Vagina (tissue), 2 donors: Measurements from ENCODE around the gene PTPRG. TPM values are rescaled to one million over a fixed set of nuclear protein-coding genes. Genes with fewer than 3 reads are reported as not detected.

ENCODE experiments used
- DNase-seq, 2 donors: peaks; one replicate each; pipeline ENCODE4 v3.0.0-alpha.2; 2017; ENCODE audit errors: extremely low spot score in 2 of 2
- H3K27ac ChIP-seq: fragments of 200-600 bp; sonication (generic); one replicate; pipeline ENCODE4 v1.5.1; 2019
- H3K27me3 ChIP-seq: fragments of 200-600 bp; sonication (generic); one replicate; pipeline ENCODE4 v1.5.1; 2019
- H3K36me3 ChIP-seq, 2 donors: fragments of 200-600 bp; sonication (generic); one replicate each; pipeline ENCODE4 v1.5.1; 2017 to 2019
- H3K4me1 ChIP-seq: fragments of 200-600 bp; sonication (generic); one replicate; pipeline ENCODE4 v1.5.1; 2019
- H3K4me3 ChIP-seq, 2 donors: fragments of 200-600 bp; sonication (generic); 1 replicate in 1 of 2; 2 replicates in 1 of 2; pipeline ENCODE4 v1.5.1; 2016 to 2019
- H3K9me3 ChIP-seq: fragments of 200-600 bp; sonication (generic); one replicate; pipeline ENCODE4 v1.5.1; 2019
- CTCF ChIP-seq, 3 experiments: fragments of 450-650 bp in 2 of 3; fragments of 200-600 bp in 1 of 3; sonication (generic) in 1 of 3; IDR thresholded peaks; one replicate each; pipeline ENCODE4 v1.5.1; 2017 to 2019; ENCODE audit warnings: antibody characterized with exemption in 3 of 3, mild to moderate bottlenecking in 2 of 3, moderate library complexity in 2 of 3
- POLR2A ChIP-seq, 2 donors: fragments of 450-650 bp; IDR thresholded peaks; one replicate each; pipeline ENCODE4 v1.6.1; 2017; ENCODE audit warnings: antibody characterized with exemption in 2 of 2, mild to moderate bottlenecking in 2 of 2, moderate library complexity in 2 of 2
- POLR2AphosphoS5 ChIP-seq, 2 donors: sonication (generic); formaldehyde crosslinking; IDR thresholded peaks; one replicate each; pipeline ENCODE4 v1.9.0; 2017; ENCODE audit warnings: antibody characterized with exemption in 2 of 2, mild to moderate bottlenecking in 2 of 2, low read depth in 1 of 2; ENCODE audit not compliant: insufficient read depth in 1 of 2
- intact Hi-C: fragments of 100-400 bp; cut with DNase I; formaldehyde crosslinking; loops from one replicate; pipeline ENCODE4 v1.15.1; 2023
- total RNA-seq: library from RNA; depleted of rRNA; stranded (reverse); fragments of >200 nt; gene quantifications from one replicate; pipeline ENCODE4 v1.2.3, GENCODE V29; 2016

Gene PTPRG
- total RNA-seq, 1 donor from 2014 or later: 47.6 TPM

GRCh38 chr3:62044874-62045411 is 483.6 kb downstream of the PTPRG start:
- Histone ChIP-seq H3K36me3 (no peaks in the 10 kb centered on the region), H3K4me3 (no peak overlapping the region), H3K27me3 (no peaks in the 10 kb centered on the region), H3K4me1 (no peaks in the 10 kb centered on the region), H3K9me3 (no peaks in the 10 kb centered on the region), H3K27ac (no peak overlapping the region)
- intact Hi-C loops: no loop called here
- DNase-seq: no peak
- TF ChIP-seq POLR2AphosphoS5 (IDR thresholded peaks at IDR 0.05; ENCODE audit: insufficient read depth in 1 of 2, low read depth in 1 of 2) (no peak), POLR2A (IDR thresholded peaks at IDR 0.05) (no peak), CTCF (IDR thresholded peaks at IDR 0.05) (no peak)

DNA sequence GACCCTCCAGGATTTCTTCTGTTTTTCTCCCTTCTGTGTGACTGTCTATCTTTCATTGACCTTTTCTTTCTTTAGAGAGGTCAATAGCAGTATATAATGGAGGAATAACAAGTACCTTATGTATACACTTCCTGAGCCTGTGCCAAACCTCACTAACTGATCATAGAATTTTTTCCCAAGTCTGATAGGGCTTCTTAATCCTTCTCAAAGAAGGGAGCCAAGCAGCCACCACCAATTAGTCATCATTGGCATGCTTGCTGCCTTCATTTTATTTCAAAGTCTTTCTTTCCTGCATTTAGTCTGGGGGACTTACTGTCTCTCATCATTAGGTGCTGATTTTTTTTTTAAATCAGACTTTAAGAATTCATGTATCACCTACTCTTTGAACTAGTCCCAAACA is 485.0 kb downstream of the PTPRG start:
- Histone ChIP-seq H3K4me1 (no peaks in the 10 kb centered on the region), H3K27ac (no peak overlapping the region), H3K9me3 (no peaks in the 10 kb centered on the region), H3K27me3 (no peaks in the 10 kb centered on the region), H3K4me3 (no peak overlapping the region), H3K36me3 (no peaks in the 10 kb centered on the region)
- TF ChIP-seq CTCF (IDR thresholded peaks at IDR 0.05): no peak
- TF ChIP-seq POLR2A (IDR thresholded peaks at IDR 0.05): no peak
- no peak for TF ChIP-seq POLR2AphosphoS5 (IDR thresholded peaks at IDR 0.05; ENCODE audit: insufficient read depth in 1 of 2, low read depth in 1 of 2)
- intact Hi-C loops: no loop called here
- DNase-seq: no peak

GRCh38 chr3:62048577-62048976 is 487.2 kb downstream of the PTPRG start:
- no peaks in the 10 kb centered on the region for H3K4me1 ChIP-seq
- no peak overlapping the region for H3K27ac ChIP-seq
- no peaks in the 10 kb centered on the region for H3K36me3 ChIP-seq
- H3K9me3 ChIP-seq: no peaks in the 10 kb centered on the region
- TF ChIP-seq POLR2AphosphoS5 (IDR thresholded peaks at IDR 0.05; ENCODE audit: insufficient read depth in 1 of 2, low read depth in 1 of 2) (no peak), CTCF (IDR thresholded peaks at IDR 0.05) (no peak), POLR2A (IDR thresholded peaks at IDR 0.05) (no peak)
- intact Hi-C loops: no loop called here
- no peaks in the 10 kb centered on the region for H3K27me3 ChIP-seq
- no peak for DNase-seq
- no peak overlapping the region for H3K4me3 ChIP-seq

DNA sequence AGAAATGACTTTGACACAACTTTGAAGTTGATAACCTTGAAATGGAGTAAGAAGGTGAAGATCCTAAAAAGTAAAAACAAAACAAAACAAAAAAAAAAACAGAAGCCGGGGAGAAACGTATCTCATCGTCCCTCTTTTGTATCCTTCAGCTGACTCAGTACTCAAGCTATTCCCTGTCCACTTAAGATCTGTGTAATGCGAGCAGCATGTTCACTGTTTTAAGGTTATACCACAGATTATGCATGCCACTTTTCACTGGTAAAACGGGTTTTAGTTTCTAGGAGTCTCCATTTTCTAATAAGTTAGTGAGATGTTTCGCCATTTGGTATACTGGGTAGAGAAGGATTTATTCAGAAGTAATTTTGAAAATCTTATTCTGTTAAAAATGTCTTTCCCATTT is 487.7 kb downstream of the PTPRG start:
- no peak overlapping the region for H3K4me3 ChIP-seq
- H3K27ac ChIP-seq: no peak overlapping the region
- H3K9me3 ChIP-seq: no peaks in the 10 kb centered on the region
- intact Hi-C loops: no loop called here
- no peak for TF ChIP-seq POLR2A (IDR thresholded peaks at IDR 0.05)
- TF ChIP-seq CTCF (IDR thresholded peaks at IDR 0.05): no peak
- TF ChIP-seq POLR2AphosphoS5 (IDR thresholded peaks at IDR 0.05; ENCODE audit: insufficient read depth in 1 of 2, low read depth in 1 of 2): no peak
- no peaks in the 10 kb centered on the region for H3K36me3 ChIP-seq
- no peak for DNase-seq
- no peaks in the 10 kb centered on the region for H3K27me3 ChIP-seq
- H3K4me1 ChIP-seq: no peaks in the 10 kb centered on the region

DNA sequence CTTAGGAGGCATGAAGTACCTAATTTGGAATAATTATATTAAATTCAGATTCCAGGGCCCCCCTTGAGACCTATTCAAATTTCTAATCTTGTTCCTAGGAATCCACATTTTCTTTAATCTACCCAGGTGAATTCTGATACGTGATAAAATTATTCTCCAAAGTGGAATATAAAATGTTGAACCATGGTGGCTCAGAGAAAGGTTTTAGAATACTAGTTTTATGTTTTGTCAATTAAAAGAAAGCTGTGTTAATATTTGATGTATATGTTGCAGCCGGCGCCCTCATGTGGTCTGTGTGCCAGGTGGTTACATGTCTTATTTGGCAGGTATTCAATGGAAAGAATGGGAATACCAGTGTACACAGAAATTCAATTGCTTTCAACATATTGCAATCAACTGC is 490.1 kb downstream of the PTPRG start:
- Histone ChIP-seq H3K4me1 (no peaks in the 10 kb centered on the region), H3K27ac (no peak overlapping the region), H3K27me3 (no peaks in the 10 kb centered on the region), H3K36me3 (no peaks in the 10 kb centered on the region), H3K9me3 (no peaks in the 10 kb centered on the region), H3K4me3 (no peak overlapping the region)
- intact Hi-C loops: no loop called here
- no peak for DNase-seq
- no peak for TF ChIP-seq CTCF (IDR thresholded peaks at IDR 0.05)
- TF ChIP-seq POLR2AphosphoS5 (IDR thresholded peaks at IDR 0.05; ENCODE audit: insufficient read depth in 1 of 2, low read depth in 1 of 2): no peak
- no peak for TF ChIP-seq POLR2A (IDR thresholded peaks at IDR 0.05)
